Neuron (in vitro differentiated cells): ENCODE measurements around the gene PCED1B.
"Not testable (repeated sequence)": the region's sequence is repeated elsewhere in the genome, so short reads cannot be mapped to it uniquely, and the experiment has no call there.

ENCODE experiments used
- H2AFZ ChIP-seq: one replicate; pipeline ENCODE4 v1.6.1; 2013; ENCODE audit warnings: low read depth, mild to moderate bottlenecking, inconsistent platforms, low read length, moderate library complexity
- H3K27me3 ChIP-seq: one replicate; pipeline ENCODE4 v1.6.1; 2013; ENCODE audit warnings: low read length; ENCODE audit not compliant: insufficient read depth
- H3K36me3 ChIP-seq: one replicate; pipeline ENCODE4 v1.6.1; 2013; ENCODE audit warnings: low read length; ENCODE audit not compliant: insufficient read depth
- H3K4me1 ChIP-seq: one replicate; pipeline ENCODE4 v1.6.1; 2013; ENCODE audit warnings: low read length; ENCODE audit not compliant: insufficient read depth
- H3K4me3 ChIP-seq: 2 replicates; pipeline ENCODE4 v1.5.1; 2013; ENCODE audit warnings: mild to moderate bottlenecking, low read length, moderate library complexity
- H3K9me3 ChIP-seq: one replicate; pipeline ENCODE4 v1.6.1; 2013; ENCODE audit warnings: low read length

Gene PCED1B, protein sequence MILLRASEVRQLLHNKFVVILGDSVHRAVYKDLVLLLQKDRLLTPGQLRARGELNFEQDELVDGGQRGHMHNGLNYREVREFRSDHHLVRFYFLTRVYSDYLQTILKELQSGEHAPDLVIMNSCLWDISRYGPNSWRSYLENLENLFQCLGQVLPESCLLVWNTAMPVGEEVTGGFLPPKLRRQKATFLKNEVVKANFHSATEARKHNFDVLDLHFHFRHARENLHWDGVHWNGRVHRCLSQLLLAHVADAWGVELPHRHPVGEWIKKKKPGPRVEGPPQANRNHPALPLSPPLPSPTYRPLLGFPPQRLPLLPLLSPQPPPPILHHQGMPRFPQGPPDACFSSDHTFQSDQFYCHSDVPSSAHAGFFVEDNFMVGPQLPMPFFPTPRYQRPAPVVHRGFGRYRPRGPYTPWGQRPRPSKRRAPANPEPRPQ

DNA sequence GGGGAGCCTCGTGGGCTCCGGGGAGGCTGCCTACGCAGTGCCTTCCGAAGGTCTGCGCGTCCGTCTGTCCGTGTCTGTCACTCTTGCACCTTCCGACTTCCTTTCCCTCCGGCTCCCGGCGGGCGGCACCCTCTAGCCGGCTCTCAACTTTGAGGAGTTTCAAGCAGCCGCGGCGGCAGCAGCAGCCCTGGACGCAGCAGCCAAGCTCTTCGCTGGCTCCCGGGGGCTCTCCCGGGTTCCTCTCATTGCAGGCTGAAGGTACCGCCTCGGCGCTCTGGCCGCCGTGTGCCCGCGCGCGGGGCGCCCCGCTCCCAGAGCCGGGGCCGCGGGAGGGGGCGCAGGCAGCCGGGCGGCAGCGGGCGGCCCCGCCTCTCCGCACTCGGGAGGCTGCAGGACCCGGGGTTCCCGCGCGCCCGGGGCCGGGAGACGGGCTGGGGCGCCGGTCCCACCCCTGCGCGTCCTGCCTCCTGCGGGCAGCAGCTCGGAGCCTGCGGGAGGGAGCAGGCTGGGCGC, at the start of gene PCED1B, which contains the start of gene AMIGO2:
Gene PCED1B, plus strand, starts transcription at position 154 of the 513 bp plus-strand sequence. CDS start 155,443 bp downstream, outside the sequence.
Gene AMIGO2, minus strand, starts transcription at position 492 of the 513 bp plus-strand sequence. CDS start 957 bp downstream, outside the sequence.
- peaks cover 9% of the 10 kb centered on the region for H3K4me1 ChIP-seq

DNA sequence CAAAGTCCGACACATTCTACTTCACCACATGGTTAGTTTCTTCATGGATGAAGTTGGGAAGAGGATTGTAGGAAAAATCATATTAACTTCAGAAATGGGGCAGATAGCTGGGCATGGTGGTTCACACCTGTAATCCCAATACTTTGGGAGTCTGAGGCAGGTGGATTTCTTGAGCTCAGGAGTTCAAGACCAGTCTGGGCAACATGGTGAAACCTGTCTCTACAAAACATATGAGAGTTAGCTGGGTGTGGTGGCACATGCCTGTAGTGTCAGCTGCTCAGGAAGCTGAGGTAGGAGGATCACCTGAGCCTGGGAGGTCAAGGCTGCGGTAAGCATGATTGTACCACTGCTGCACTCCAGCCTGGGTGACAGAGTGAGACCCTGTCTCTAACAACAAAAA, 49.5 kb upstream of the PCED1B start:
- Histone ChIP-seq H2AFZ (no peak overlapping the region), H3K27me3 (no peaks in the 10 kb centered on the region), H3K4me1 (no peaks in the 10 kb centered on the region), H3K9me3 (no peaks in the 10 kb centered on the region), H3K4me3 (no peak overlapping the region), H3K36me3 (no peaks in the 10 kb centered on the region)

More for the DNA sequence above, at the start of gene PCED1B, which contains the start of gene AMIGO2:
- Histone ChIP-seq H3K27me3 (peaks cover 52% of the 10 kb centered on the region), H3K4me3 (peak within 1 kb of the TSS; percentile 19), H3K36me3 (no peaks in the 10 kb centered on the region), H2AFZ (peak within 1 kb of the TSS; percentile 59), H3K9me3 (no peaks in the 10 kb centered on the region)

DNA sequence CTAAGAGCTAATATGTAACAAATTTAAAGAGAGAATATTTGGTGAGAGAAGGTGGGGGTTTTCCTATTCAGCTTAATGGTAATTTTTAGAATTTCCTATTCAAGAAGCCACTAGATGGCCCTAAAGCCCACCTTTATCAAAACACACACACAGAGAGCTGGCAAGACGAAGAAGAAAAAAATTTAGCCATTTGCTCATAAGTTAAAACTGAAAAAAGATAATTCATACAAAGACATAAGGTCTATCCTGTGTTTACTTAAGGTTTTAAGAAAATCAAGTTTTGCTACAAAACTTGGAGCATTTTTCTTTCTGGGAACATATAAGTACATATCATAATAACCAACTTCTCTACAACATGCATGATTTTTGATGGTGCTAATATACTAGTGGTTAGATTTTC, 46.8 kb upstream of the PCED1B start:
- H2AFZ ChIP-seq: peak overlapping the region; percentile 53
- no peaks in the 10 kb centered on the region for H3K36me3 ChIP-seq
- no peaks in the 10 kb centered on the region for H3K27me3 ChIP-seq
- no peaks in the 10 kb centered on the region for H3K9me3 ChIP-seq
- no peaks in the 10 kb centered on the region for H3K4me1 ChIP-seq
- no peak overlapping the region for H3K4me3 ChIP-seq

DNA sequence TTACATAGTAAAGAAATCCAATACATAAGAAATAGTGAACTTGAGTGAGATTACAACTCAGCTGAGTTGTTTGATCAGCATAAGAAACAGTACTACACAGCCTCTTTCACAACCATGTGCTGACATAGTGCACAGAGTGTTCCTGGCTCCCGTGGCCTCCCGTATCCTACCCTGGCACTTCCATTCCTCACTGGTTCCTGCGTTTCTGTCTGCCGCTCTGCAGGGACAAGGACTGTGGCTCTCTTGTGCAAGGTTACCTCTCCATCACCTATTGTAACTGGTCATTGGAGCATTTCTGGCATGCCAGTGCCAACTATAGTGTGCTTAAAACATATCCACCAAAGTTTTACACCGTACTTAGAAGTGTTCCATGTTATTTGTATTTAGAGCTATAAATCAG, 46.3 kb upstream of the PCED1B start:
- H3K27me3 ChIP-seq: no peaks in the 10 kb centered on the region
- H3K9me3 ChIP-seq: no peaks in the 10 kb centered on the region
- H3K4me3 ChIP-seq: no peak overlapping the region
- no peaks in the 10 kb centered on the region for H3K4me1 ChIP-seq
- H2AFZ ChIP-seq: peak overlapping the region; percentile 53
- H3K36me3 ChIP-seq: no peaks in the 10 kb centered on the region

DNA sequence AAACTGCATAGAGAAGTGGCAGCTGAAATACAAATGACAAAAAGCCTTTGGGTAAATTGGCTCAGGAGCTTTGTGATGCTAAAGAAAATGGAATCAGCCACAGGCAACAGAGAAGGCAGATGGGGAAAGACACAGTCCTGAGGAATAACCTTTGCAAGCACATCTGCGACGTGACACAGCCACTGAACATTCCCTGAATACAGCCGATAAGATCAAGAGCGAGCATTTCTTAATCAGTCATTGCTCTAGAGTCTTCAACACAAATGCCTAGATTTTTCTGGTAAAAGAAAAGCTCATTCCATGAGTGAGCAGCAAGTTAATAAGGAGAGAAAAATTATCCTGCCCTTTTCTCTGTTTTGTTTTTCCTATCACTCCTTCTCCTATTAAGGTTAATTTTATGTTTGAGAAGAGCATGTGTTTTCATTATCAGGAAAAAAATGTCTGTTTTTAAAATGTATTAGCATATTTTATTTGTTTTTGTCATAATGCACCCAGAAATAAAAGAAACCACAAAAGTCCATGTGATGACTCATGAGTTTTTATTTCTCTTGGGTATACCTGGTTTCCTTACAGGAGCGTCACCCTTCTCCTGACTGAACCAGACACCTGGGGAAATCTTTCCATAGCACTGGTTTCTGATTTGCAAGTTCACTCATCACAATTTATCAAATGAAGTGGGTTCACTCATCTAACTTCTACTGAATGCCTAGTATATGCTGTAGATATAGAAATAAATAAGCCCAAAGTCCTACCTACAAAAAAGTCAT, 45.4 kb upstream of the PCED1B start:
- Histone ChIP-seq H3K9me3 (no peaks in the 10 kb centered on the region), H3K4me1 (no peaks in the 10 kb centered on the region), H3K27me3 (no peaks in the 10 kb centered on the region), H3K36me3 (no peaks in the 10 kb centered on the region), H3K4me3 (no peak overlapping the region), H2AFZ (no peak overlapping the region)

DNA sequence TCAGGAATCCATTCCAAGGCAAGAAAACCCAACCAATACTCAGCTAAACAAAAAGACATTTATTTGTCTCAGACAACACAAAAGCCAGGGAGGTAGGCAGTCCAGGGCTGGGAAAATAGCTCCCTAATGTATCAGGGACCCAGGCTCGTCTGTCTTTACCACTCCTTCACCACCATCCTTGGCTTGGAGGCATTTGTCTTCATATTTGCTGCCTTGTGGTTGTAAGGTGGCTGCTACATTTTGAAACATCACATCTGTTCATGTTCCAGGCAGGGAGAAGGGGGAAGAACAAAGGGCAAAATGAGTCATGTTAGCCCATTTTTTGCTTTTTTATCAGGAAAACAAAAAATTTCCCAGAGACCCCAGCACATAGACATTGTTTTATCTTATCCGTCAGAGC, 44.8 kb upstream of the PCED1B start:
- H3K9me3 ChIP-seq: no peaks in the 10 kb centered on the region
- H3K27me3 ChIP-seq: no peaks in the 10 kb centered on the region
- no peaks in the 10 kb centered on the region for H3K4me1 ChIP-seq
- no peaks in the 10 kb centered on the region for H3K36me3 ChIP-seq
- no peak overlapping the region for H3K4me3 ChIP-seq
- H2AFZ ChIP-seq: no peak overlapping the region

DNA sequence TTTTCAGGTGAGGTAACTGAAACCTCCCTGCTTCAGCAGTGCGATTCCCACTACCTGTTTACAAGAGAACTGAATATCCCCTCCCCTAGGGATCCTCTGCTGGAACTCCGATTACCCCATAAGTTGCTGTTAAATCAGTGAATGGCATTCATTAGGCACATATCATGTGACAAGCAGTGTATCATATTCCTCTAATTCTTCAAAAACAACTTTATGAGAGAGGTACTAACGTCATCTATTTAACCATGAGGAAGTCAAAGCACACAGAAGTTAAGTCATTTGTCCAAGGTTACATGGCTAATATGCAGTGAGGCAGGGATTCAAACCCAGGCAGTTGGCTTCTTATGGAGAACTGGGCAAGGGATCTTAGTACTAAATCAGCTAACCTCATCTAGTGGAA, 43.9 kb upstream of the PCED1B start:
- Histone ChIP-seq H2AFZ (no peak overlapping the region), H3K36me3 (no peaks in the 10 kb centered on the region)

DNA sequence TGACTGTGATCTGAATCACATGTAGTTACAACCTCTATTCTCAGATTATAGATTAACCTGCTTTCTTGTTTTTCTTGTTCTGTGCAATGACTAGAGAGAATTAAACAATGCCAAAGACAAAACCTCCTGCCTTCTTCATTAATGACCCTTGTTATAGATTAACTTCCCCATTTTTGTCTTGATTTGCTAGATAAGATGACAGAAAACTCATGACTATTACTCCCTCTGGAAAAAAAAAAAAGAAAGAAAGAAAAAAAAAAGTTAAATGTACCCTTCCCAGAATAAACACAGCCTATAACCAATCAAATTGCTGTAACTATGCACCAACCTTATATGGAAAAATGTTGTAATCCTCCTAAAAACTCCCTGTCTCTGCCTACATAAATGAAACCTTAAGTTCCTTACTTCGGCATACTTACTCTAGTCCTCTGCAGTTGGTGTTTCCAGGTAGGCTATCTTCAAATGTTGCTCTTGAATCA, 41.1 kb upstream of the PCED1B start:
- Histone ChIP-seq H3K27me3 (no peaks in the 10 kb centered on the region), H3K9me3 (no peaks in the 10 kb centered on the region), H3K4me3 (no peak overlapping the region), H2AFZ (no peak overlapping the region), H3K4me1 (no peaks in the 10 kb centered on the region), H3K36me3 (no peaks in the 10 kb centered on the region)

More for the DNA sequence above, 43.9 kb upstream of the PCED1B start:
- no peaks in the 10 kb centered on the region for H3K4me1 ChIP-seq
- H3K27me3 ChIP-seq: no peaks in the 10 kb centered on the region
- no peak overlapping the region for H3K4me3 ChIP-seq
- no peaks in the 10 kb centered on the region for H3K9me3 ChIP-seq

DNA sequence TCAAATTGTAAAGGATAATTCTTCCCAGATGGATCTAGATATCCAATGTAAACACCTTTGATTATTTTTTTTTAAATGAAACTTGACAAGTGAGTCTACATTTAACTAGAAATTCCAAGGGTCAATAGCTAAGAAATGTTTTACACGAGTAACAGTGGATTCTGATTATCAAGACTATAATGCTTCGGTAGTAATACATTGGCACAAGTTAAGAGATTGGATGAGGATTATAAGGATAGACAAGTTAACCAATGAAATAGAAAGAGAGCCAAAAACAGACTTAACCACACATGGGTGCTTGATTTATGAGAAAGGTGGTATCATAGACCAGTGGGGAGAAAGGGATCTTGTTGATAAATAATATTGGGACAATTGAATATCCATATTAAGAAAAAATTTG, 40.3 kb upstream of the PCED1B start:
- Histone ChIP-seq H3K4me1 (no peaks in the 10 kb centered on the region), H3K27me3 (no peaks in the 10 kb centered on the region), H2AFZ (no peak overlapping the region), H3K9me3 (no peaks in the 10 kb centered on the region), H3K4me3 (no peak overlapping the region), H3K36me3 (no peaks in the 10 kb centered on the region)

DNA sequence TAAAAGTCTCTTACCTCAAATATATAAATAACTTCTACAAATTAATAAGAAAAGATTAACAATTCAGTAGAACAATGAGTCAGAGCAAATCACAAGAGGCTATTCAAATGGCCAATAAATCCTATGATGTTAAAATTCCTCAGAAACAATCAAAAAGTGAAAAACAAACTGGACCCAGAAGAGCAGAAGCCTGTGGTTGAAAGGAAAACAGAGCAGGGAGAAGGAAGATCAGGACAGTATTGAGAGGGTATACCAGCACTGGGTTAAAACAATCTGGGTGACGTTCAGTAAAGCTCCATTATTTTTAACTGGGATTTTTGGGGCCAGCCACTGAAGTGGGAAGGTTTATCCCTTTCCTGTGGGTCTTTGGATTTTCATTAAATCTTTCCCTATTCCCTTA, 39.7 kb upstream of the PCED1B start:
- Histone ChIP-seq H3K36me3 (no peaks in the 10 kb centered on the region), H3K27me3 (no peaks in the 10 kb centered on the region), H3K4me3 (no peak overlapping the region), H2AFZ (no peak overlapping the region), H3K4me1 (no peaks in the 10 kb centered on the region), H3K9me3 (no peaks in the 10 kb centered on the region)

DNA sequence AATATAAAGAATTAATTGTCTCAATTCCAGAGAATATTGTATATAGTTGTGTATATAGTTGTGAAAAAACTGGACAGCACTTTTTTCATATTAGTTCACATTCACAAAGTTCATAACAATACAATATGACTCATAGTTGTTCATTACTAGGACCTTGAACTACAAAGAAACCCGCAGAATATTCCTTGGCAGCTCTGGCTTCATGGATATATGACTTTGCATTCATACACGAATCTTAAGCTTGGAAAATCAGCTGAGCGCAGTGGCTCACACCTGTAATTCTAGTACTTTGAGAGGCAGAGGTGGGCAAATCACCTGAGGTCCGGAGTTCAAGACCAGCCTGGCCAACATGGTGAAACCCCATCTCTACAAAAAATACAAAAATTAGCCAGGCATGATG, 38.1 kb upstream of the PCED1B start:
- Histone ChIP-seq H3K4me3 (no peak overlapping the region), H3K27me3 (no peaks in the 10 kb centered on the region), H3K36me3 (no peaks in the 10 kb centered on the region), H3K4me1 (no peaks in the 10 kb centered on the region), H3K9me3 (no peaks in the 10 kb centered on the region), H2AFZ (no peak overlapping the region)

DNA sequence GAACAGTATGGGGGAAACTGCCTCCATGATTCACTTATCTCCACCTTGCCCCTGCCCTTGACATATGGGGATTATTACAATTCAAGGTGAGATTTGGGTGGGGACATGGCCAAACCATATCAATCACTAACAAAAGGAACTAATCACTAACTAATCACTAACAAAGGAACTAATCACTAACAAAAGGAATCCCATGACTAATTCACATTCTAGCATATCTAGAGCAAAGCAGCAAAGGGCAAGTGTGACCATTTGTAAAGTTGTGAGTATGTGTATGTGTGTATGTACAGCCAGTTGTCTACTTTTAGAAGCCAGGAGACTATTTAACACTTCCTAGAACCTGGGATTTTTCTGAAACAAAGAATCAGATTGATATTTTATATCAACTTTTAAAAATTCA, 30.9 kb upstream of the PCED1B start:
- Histone ChIP-seq H3K4me1 (no peaks in the 10 kb centered on the region), H3K4me3 (no peak overlapping the region), H3K27me3 (no peaks in the 10 kb centered on the region), H2AFZ (no peak overlapping the region), H3K36me3 (no peaks in the 10 kb centered on the region), H3K9me3 (peaks cover 2% of the 10 kb centered on the region)

DNA sequence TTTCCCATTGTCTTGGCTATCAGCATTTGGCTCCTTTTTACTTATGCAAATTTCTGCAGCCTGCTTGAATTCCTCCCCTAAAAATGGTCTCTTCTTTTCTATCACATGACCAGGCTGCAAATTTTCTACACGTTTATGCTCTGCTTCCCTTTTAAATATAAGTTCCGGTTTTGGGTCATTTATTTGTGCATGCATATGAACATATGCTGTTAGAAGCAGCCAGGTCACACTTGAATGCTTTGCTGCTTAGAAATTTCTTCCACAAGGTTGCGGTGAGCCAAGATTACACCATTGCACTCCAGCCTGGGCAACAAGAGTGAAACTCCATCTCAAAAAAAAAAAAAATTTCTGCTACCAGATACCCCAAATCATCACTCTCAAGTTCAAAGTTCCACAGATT, 28.1 kb upstream of the PCED1B start:
- H3K4me3 ChIP-seq, H3K4me1 ChIP-seq, H3K9me3 ChIP-seq, H3K27me3 ChIP-seq, H3K36me3 ChIP-seq, H2AFZ ChIP-seq: not testable (repeated sequence)
